GM21515 (cell line): ENCODE results near the gene LAMA2.

Experiments
- ATAC-seq: cut with Tn5 transposase; IDR thresholded peaks from one replicate; pipeline ENCODE4 v1.9.1; 2021; ENCODE audit not compliant: unreplicated experiment

LAMA2 gene

DNA sequence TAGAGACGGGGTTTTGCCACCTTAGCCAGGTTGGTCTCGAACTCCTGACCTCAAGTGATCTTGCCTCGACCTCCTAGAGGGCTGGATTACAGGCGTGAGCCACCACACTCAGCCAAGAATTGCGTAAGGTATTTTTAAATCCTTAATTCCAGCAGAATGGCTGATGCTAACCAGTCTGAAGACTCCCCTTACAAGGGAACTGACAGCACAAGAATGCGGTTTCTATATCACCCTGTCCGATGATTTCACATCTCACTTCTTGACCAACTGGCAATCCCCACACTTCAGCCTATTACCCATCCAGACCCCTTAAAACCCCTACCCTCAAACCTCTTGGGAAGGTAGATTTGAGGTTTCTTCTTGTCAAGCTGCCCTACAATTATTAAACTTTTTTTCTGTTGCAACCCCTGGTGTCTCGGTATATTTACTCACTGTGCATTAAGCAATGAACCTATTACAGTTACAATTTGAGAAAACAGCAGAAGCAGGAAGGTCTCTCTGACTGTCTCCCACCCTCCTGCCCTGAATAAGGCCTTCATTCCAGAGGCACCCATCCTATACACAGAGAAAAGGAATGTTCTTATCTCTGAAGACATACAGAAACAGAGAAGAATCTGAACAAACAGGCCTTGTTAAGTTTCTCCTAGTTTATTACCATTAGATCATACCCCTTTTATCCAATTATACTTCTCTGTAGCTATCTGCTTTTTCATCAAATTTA is 662.1 kb downstream of the LAMA2 start:
- no peak for ATAC-seq

DNA sequence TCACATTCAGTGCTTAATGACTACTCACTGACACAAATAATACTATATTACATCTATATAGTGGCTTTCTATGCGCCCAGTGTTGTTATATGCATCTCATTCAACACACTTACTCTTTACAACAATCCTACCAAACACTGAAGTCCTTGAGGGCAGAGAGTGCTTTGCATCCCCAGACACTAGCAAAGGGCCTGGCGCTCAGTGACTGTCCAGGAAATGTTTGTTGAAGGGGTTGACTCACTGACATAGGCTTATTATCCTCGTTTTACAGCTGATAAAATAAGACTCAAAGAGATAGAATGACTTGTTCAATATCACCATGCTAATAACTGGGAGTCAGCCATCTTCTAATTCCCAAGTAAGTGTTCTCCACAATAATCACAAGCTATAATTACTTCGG is 663.8 kb downstream of the LAMA2 start:
- no peak for ATAC-seq

- ATAC-seq: no peak
Measured at GRCh38 chr6:129551486-129551885, 668.5 kb downstream of the LAMA2 start.

DNA sequence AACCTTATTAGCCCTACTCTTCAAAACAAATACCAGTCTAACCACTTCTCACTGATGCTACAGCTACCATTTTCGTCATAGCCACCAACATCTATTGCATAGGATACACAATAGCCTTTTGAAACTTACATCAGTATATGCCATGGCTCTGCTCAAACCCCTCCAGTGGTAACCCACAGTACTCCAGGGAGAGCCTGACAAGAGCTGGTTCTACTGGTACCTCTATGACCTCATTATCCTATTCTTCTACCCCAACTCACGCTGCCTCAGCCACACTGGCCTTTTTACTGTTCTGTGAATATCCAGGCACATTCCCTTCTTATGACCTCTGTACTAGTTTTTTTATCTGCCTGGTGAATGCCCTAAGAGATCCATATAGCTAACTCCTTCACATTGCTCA is 669.5 kb downstream of the LAMA2 start:
- ATAC-seq: no peak

DNA sequence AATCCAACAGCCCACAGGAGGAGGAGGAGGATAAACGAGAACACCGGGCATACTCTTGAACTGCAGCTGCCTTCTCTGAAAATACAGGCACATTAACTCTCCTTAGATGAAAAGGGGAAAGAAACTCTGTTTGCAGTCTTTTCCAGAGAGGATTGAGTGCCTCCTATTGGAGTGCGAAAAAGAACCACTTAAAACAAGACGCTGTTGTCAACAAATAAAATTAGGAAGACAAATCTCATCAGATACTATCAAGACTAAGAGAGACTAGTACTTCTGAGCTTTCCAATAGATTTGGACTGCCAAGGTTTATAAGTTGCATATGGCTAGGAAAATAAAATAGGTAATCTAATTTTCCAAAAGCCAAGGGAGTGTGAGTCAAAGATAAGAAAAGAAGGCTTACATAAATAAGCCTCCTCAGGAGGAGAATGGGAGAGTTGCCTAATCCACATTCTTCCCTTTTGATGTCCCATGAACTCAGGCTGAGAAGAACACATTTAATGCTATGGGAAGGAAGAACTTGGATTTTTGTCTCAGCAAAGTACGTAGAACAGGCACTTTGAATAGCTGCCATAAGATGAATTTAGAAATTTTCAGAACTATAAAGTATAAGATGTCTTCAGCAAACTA is 672.4 kb downstream of the LAMA2 start:
- no peak for ATAC-seq

- no peak for ATAC-seq
Measured at GRCh38 chr6:129558248-129558647, 675.3 kb downstream of the LAMA2 start.

GRCh38 chr6:129565366-129565765 is 682.4 kb downstream of the LAMA2 start:
- no peak for ATAC-seq

GRCh38 chr6:129565811-129566210 is 682.9 kb downstream of the LAMA2 start:
- no peak for ATAC-seq
